Astrocyte of the cerebellum (primary cell): Measurements from ENCODE around the gene NRCAM.

ENCODE experiments used
- DNase-seq: peaks from one replicate; pipeline ENCODE4 v3.0.0-alpha.2; 2011; ENCODE audit warnings: low read depth
- H3K4me3 ChIP-seq: 2 replicates; pipeline ENCODE4 v1.5.1; 2011; ENCODE audit warnings: mild to moderate bottlenecking, low read depth, low read length, moderate library complexity
- CTCF ChIP-seq: IDR thresholded peaks from 2 replicates; pipeline ENCODE4 v1.5.1; 2012; ENCODE audit warnings: low read length, low read depth, moderate library complexity, mild to moderate bottlenecking; ENCODE audit errors: missing control alignments
- in situ Hi-C: cut with HindIII; loops from 2 replicates; pipeline ENCODE4 v1.10.0; 2017; ENCODE audit warnings: low sequenced_read_pairs

Gene NRCAM

GRCh38 chr7:108434010-108434409 lies 22.2 kb downstream of the NRCAM start:
- TF ChIP-seq CTCF: no peak
- no peak for DNase-seq
- no peak overlapping the region for H3K4me3 ChIP-seq
- in situ Hi-C loops: no loop called here

- TF ChIP-seq CTCF: no peak
- in situ Hi-C loops: no loop called here
- no peak for DNase-seq
- no peak overlapping the region for H3K4me3 ChIP-seq
These were observed 25.1 kb downstream of the NRCAM start for GRCh38 chr7:108431099-108431498.

GRCh38 chr7:108430664-108431063 lies 25.6 kb downstream of the NRCAM start:
- no peak for DNase-seq
- in situ Hi-C loops: no loop called here
- no peak for TF ChIP-seq CTCF
- no peak overlapping the region for H3K4me3 ChIP-seq

GRCh38 chr7:108427766-108428165 lies 28.5 kb downstream of the NRCAM start:
- H3K4me3 ChIP-seq: no peak overlapping the region
- no peak for TF ChIP-seq CTCF

GRCh38 chr7:108425714-108426275 lies 30.4 kb downstream of the NRCAM start:
- TF ChIP-seq CTCF: no peak
- no peak overlapping the region for H3K4me3 ChIP-seq
- DNase-seq: no peak
- in situ Hi-C loops: no loop called here

More at GRCh38 chr7:108427766-108428165, 28.5 kb downstream of the NRCAM start:
- in situ Hi-C loops: no loop called here
- no peak for DNase-seq

GRCh38 chr7:108424013-108424412 lies 32.2 kb downstream of the NRCAM start:
- no peak overlapping the region for H3K4me3 ChIP-seq
- in situ Hi-C loops: no loop called here
- DNase-seq: no peak
- TF ChIP-seq CTCF: no peak
